Common myeloid progenitor, CD34-positive (primary cell): Measurements from ENCODE around the gene ZCCHC8.
"Not testable (repeated sequence)": the region's sequence is repeated elsewhere in the genome, so short reads cannot be mapped to it uniquely, and the experiment has no call there.

Experiments
- CTCF ChIA-PET: fragments of 350-600 bp; sonication (Branson Sonifier 250); formaldehyde crosslinking; loops from one replicate; lab custom pipeline; 2021; ENCODE audit warnings: antibody characterized with exemption; lab: Charles Lee
- POLR2A ChIA-PET: fragments of 350-600 bp; sonication (Branson Sonifier 250); formaldehyde crosslinking; loops from one replicate; lab custom pipeline; 2021; ENCODE audit warnings: antibody characterized with exemption; lab: Charles Lee
- DNase-seq, 3 donors: peaks; one replicate each; pipeline versions ENCODE4 v3.0.0 to v3.0.0-alpha.2; 2013
- H3K27ac ChIP-seq, 2 experiments: 1 replicate in 1 of 2; 2 replicates in 1 of 2; pipeline ENCODE4 v1.7.0; 2013; ENCODE audit warnings: inconsistent platforms in 2 of 2, low read length in 2 of 2, mild to moderate bottlenecking in 2 of 2, low read depth in 1 of 2, moderate library complexity in 1 of 2; ENCODE audit not compliant: severe bottlenecking in 2 of 2, insufficient read depth in 1 of 2, poor library complexity in 1 of 2
- H3K27me3 ChIP-seq, 5 experiments: replicated peaks in 2 of 5; 1 replicate in 3 of 5; 2 replicates in 2 of 5; pipeline versions ENCODE4 v1.6.1 to v1.7.0; 2013; ENCODE audit warnings: low read length in 4 of 5, mild to moderate bottlenecking in 2 of 5, moderate library complexity in 2 of 5, inconsistent platforms in 1 of 5; ENCODE audit not compliant: insufficient read depth in 5 of 5, control insufficient read depth in 4 of 5
- H3K36me3 ChIP-seq, 4 experiments: 1 replicate in 2 of 4; 2 replicates in 2 of 4; pipeline versions ENCODE4 v1.6.1 to v1.7.0; 2013; ENCODE audit warnings: low read length in 3 of 4, control low read depth in 1 of 4, mild to moderate bottlenecking in 1 of 4; ENCODE audit not compliant: control insufficient read depth in 4 of 4, insufficient read depth in 4 of 4
- H3K4me1 ChIP-seq, 4 experiments: 1 replicate in 3 of 4; 2 replicates in 1 of 4; pipeline versions ENCODE4 v1.6.1 to v1.7.1; 2013; ENCODE audit warnings: low read length in 3 of 4, mild to moderate bottlenecking in 3 of 4, control low read depth in 1 of 4, inconsistent platforms in 1 of 4, moderate library complexity in 1 of 4; ENCODE audit not compliant: control insufficient read depth in 4 of 4, insufficient read depth in 4 of 4; ENCODE audit errors: control extremely low read depth in 1 of 4
- H3K4me3 ChIP-seq, 7 experiments: 1 replicate in 4 of 7; 2 replicates in 3 of 7; pipeline versions ENCODE4 v1.5.1 to v1.7.0; 2013; ENCODE audit warnings: mild to moderate bottlenecking in 7 of 7, low read length in 6 of 7, moderate library complexity in 6 of 7, inconsistent platforms in 2 of 7, low read depth in 2 of 7, control low read depth in 1 of 7; ENCODE audit not compliant: insufficient read depth in 4 of 7, control insufficient read depth in 1 of 7; ENCODE audit errors: extremely low read depth in 1 of 7
- H3K9me3 ChIP-seq, 5 experiments: 1 replicate in 4 of 5; 2 replicates in 1 of 5; pipeline versions ENCODE4 v1.6.1 to v1.7.1; 2013; ENCODE audit warnings: low read length in 4 of 5, mild to moderate bottlenecking in 2 of 5, inconsistent platforms in 1 of 5, low read depth in 1 of 5, moderate library complexity in 1 of 5; ENCODE audit not compliant: control insufficient read depth in 4 of 5, insufficient read depth in 2 of 5; ENCODE audit errors: control extremely low read depth in 1 of 5
- whole genome bisulfite sequencing: methylation state at CpG from one replicate; pipeline ENCODE4 v1.1.5; 2013; ENCODE audit not compliant: insufficient coverage; 5-methylcytosine and 5-hydroxymethylcytosine counted together

The ZCCHC8 gene

DNA sequence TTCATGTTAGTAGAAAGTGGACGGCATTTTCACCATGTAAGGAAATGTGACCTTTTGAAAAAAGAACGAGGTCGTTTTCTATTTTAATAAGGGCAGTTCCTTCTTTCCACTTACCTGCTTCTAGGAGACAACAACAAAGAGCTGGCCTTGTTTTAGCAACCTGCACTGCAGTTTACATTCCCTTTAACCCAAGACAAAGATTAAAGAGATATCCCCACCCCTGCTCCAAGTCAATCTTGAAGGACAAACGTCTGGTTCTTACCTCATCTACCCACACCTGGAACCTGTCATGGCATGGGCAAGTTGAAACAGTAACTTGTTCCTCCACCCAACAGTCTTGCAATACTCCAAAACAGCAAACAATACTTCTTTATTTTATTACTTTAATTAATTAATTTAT lies 32.7 kb downstream of the ZCCHC8 start:
- no peak for DNase-seq
- no peaks in the 10 kb centered on the region for H3K27me3 ChIP-seq
- no peak overlapping the region for H3K4me3 ChIP-seq
- no peaks in the 10 kb centered on the region for H3K9me3 ChIP-seq
- WGBS = 95% methylated on average over 3 of the region's 4 CpGs
- peaks cover 0 to 3% (median under 1%) of the 10 kb centered on the region in 4 experiments for H3K36me3 ChIP-seq
- ChIA-PET CTCF (interaction anchor here (0.5 to 2.4 kb wide), 2 partner anchors 68 to 132 kb away, joined by 3 to 10 read pairs; no protein-coding TSS in a partner anchor), POLR2A (no interaction called here)
- no peaks in the 10 kb centered on the region for H3K4me1 ChIP-seq
- H3K27ac ChIP-seq = no peak overlapping the region

DNA sequence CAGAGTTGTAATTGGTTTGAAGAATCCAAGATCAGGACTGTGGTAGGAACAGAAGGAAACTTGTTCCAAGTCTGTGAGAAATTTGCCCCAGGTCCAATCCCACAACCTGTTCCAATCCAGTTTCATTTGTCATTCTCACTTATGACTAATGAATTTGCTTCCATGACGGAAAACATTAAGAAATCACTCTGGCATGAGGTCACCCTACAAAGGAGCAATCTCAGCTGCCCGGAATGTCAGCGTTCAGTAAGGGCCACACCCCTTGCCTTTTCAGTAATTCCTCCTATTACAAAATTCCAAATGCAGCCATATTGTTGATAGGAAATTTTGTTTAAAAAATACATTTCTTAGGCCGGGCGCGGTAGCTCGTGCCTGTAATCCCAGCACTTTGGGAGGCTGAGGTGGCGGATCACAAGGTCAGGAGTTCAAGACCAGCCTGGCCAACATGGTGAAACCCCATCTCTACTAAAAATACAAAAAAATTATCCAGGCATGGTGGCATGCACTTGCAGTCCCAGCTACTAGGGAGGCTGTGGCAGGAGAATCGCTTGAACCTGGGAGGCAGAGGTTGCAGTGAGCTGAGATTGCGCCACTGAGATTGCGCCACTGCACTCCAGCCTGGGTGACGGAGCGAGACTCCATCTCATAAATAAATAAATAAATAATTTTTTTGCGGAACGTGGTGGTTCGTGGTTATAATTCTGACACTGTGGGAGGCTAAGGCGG lies 36.3 kb downstream of the ZCCHC8 start:
- CTCF ChIA-PET, H3K27ac ChIP-seq, POLR2A ChIA-PET, H3K4me1 ChIP-seq, H3K27me3 ChIP-seq, H3K36me3 ChIP-seq, H3K4me3 ChIP-seq, DNase-seq, H3K9me3 ChIP-seq: not testable (repeated sequence)
- WGBS = 98% methylated on average over 7 of the region's 17 CpGs

DNA sequence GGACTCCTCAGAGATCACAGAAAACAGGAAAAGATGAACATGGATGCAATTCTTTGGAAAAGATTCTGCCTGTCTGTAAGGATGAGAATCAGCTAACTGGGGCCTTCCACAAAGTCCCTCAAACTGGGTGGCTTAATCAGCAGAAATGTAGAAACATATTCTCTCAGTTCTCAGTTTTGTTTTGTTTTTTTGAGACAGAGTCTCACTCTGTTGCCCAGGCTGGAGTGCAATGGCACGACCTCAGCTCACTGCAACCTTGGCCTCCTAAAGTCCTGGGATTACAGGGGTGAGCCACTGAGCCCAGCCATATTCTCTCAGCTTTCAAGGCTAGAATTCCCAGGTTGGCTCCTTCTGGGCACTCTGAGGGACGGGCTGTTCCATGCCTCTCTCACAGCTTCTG lies 40.1 kb downstream of the ZCCHC8 start:
- 94% methylated on average over 2 of the region's 2 CpGs for WGBS
- POLR2A ChIA-PET = no interaction called here
- CTCF ChIA-PET = interaction anchor here (1.0 to 2.5 kb wide), 3 partner anchors 8 to 58 kb away, joined by 3 to 8 read pairs (median 4); no protein-coding TSS in a partner anchor

DNA sequence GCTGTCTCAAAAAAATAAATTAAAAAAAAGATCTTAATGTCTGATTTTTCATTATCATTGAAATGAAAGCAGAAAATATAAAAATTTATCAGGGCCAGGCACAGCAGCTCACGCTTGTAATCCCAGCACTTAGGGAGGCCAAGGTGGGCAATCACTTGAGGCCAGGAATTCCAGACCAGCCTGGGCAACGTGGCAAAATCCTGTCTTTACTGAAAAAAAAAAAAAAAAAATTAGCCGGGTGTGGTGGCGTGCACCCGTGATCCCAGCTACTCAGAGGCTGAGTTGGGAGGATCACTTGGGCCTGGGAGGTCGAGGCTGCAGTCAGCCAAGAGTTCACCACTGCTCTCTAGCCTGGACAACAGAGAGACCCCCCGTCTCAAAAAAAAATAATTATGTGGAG lies 40.7 kb downstream of the ZCCHC8 start:
- Histone ChIP-seq H3K9me3 (no peaks in the 10 kb centered on the region), H3K27me3 (no peaks in the 10 kb centered on the region), H3K36me3 (no peaks in the 10 kb centered on the region), H3K4me1 (no peaks in the 10 kb centered on the region), H3K4me3 (no peak overlapping the region), H3K27ac (no peak overlapping the region)
- no peak for DNase-seq
- 90% methylated on average over 2 of the region's 7 CpGs for WGBS
- ChIA-PET POLR2A (no interaction called here), CTCF (interaction anchor here (0.7 to 1.0 kb wide), 2 partner anchors 8 to 123 kb away, joined by 3 read pairs; no protein-coding TSS in a partner anchor)

More for the DNA sequence above, 40.1 kb downstream of the ZCCHC8 start:
- DNase-seq = no peak
- Histone ChIP-seq H3K4me3 (no peak overlapping the region), H3K4me1 (no peaks in the 10 kb centered on the region), H3K27me3 (no peaks in the 10 kb centered on the region), H3K9me3 (no peaks in the 10 kb centered on the region), H3K27ac (no peak overlapping the region), H3K36me3 (no peaks in the 10 kb centered on the region)

DNA sequence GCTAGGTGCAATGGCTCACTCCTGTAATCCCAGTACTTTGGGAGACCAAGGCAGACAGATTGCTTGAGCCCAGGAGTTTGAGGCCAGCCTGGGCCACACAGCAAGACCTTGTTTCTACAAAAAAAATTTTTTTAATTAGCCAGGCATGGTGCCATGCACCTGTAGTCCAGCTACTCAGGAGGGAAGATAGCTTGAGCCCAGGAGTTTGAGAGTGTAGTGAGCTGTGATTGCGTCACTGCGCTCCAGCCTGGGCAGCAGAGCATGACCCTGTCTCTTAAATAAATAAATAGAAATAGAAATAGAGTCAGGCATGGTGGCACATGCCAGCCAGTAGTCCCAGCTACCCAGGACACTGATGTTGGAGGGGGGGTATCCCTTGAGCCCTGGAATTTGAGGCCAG lies 41.5 kb downstream of the ZCCHC8 start:
- H3K27ac ChIP-seq = no peak overlapping the region
- no peak for DNase-seq
- POLR2A ChIA-PET = no interaction called here
- peaks cover 0 to under 1% (median under 1%) of the 10 kb centered on the region in 4 experiments for H3K4me1 ChIP-seq
- CTCF ChIA-PET = interaction anchor here (1.5 to 1.8 kb wide), 2 partner anchors 13 to 24 kb away, joined by 3 to 8 read pairs; no protein-coding TSS in a partner anchor
- no peaks in the 10 kb centered on the region for H3K36me3 ChIP-seq
- H3K9me3 ChIP-seq = no peaks in the 10 kb centered on the region
- no peaks in the 10 kb centered on the region for H3K27me3 ChIP-seq
- no CpG with 5 or more reads among the region's 2 CpGs for WGBS
- H3K4me3 ChIP-seq = no peak overlapping the region

DNA sequence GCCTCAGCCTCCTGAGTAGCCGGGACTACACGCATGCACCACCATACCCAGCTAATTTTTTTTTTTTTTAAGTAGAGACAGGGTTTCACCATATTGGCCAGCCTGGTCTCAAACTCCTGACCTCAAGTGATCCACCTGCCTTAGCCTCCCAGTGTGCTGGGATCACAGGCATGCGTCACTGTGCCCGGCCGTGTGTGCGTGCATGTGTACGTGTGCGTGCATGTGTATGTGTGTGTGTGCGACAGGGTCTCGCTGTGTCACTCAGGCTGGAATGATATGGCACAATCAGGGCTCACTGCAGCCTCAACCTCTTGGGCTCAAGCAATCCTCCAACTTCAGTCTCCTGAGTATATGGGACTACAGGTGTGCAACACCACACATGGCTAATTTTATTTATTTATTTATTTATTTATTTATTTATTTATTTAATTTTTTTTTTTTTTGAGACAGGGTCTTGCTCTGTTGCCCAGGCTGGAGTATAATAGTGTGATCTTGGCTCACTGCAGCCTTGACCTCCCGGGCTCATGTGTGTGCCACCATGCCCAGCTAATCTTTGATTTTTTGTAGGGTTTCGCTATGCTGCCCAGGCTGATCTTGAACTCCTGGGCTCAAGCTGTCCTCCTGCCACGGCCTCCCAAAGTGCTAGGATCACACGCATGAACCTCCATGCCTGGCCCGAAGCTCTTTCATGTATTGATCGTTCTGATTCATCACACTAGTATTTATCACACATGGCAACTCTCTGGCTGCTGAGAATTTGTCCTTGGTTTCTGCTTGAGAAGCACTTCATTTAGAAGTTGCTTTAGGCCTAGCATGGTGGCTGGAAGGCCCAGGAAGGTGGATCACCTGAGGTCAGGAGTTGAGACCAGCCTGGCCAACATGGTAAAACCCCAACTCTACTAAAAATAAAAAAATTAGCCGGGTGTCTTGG lies 42.4 kb downstream of the ZCCHC8 start:
- CTCF ChIA-PET = interaction anchor here (1.5 to 1.8 kb wide), 2 partner anchors 14 to 24 kb away, joined by 3 to 8 read pairs; no protein-coding TSS in a partner anchor
- WGBS = 98% methylated on average over 14 of the region's 17 CpGs
- peaks cover 0 to 9% (median 7%) of the 10 kb centered on the region in 4 experiments for H3K4me1 ChIP-seq
- no peak overlapping the region for H3K4me3 ChIP-seq
- POLR2A ChIA-PET = no interaction called here
- H3K27ac ChIP-seq = no peak overlapping the region
- no peaks in the 10 kb centered on the region for H3K27me3 ChIP-seq
- no peaks in the 10 kb centered on the region for H3K36me3 ChIP-seq
- H3K9me3 ChIP-seq = no peaks in the 10 kb centered on the region
- no peak for DNase-seq
